Neural progenitor cell (in vitro differentiated cells): ENCODE measurements around the gene SPDYC.

Experiments
- CTCF ChIP-seq: fragments of 200-600 bp; sonication (generic); IDR thresholded peaks from 2 replicates; pipeline ENCODE4 v1.5.1; 2017; ENCODE audit warnings: antibody characterized with exemption, mild to moderate bottlenecking
- EZH2 ChIP-seq: fragments of 200-600 bp; sonication (generic); IDR thresholded peaks from 2 replicates; pipeline ENCODE4 v1.6.1; 2017; ENCODE audit warnings: antibody characterized with exemption, mild to moderate bottlenecking, moderate library complexity

- no peak for TF ChIP-seq CTCF
- no peak for TF ChIP-seq EZH2
These were observed 40.3 kb downstream of the SPDYC start for GRCh38 chr11:65210361-65210731.
